ENCODE results near the gene KYAT1. TPM values are rescaled to one million over a fixed set of nuclear protein-coding genes. Genes with fewer than 3 reads are reported as not detected.
A peak's percentile ranks its signal among the peaks of the same experiment; 100 is the strongest.

KYAT1 gene
- total RNA-seq, 1 donor from 2014 or later = 19.5 TPM

GRCh38 chr9:128898845-128899565, 17.3 kb upstream of the KYAT1 start:
- Mint-ChIP-seq H3K27ac (ENCODE audit: unreplicated experiment) (no peak overlapping the region), H3K36me3 (ENCODE audit: unreplicated experiment) (no peaks in the 10 kb centered on the region)
- TF ChIP-seq CTCF (IDR thresholded peaks at IDR 0.05; ENCODE audit: partially characterized antibody, unreplicated experiment) = no peak

GRCh38 chr9:128898382-128898781, 16.6 kb upstream of the KYAT1 start:
- H3K4me3 Mint-ChIP-seq (ENCODE audit: unreplicated experiment) = no peak overlapping the region
- H3K36me3 Mint-ChIP-seq (ENCODE audit: unreplicated experiment) = no peaks in the 10 kb centered on the region
- no peaks in the 10 kb centered on the region for H3K9me3 Mint-ChIP-seq (ENCODE audit: unreplicated experiment)
- no peak for TF ChIP-seq CTCF (IDR thresholded peaks at IDR 0.05; ENCODE audit: partially characterized antibody, unreplicated experiment)
- H3K4me1 Mint-ChIP-seq (ENCODE audit: low read depth, unreplicated experiment) = peaks cover 7% of the 10 kb centered on the region
- no peak overlapping the region for H3K27ac Mint-ChIP-seq (ENCODE audit: unreplicated experiment)
- no peak for DNase-seq
- peaks cover 3% of the 10 kb centered on the region for H3K27me3 Mint-ChIP-seq (ENCODE audit: unreplicated experiment)

More at GRCh38 chr9:128898845-128899565, 17.3 kb upstream of the KYAT1 start:
- Mint-ChIP-seq H3K4me1 (ENCODE audit: low read depth, unreplicated experiment) (peaks cover 6% of the 10 kb centered on the region), H3K27me3 (ENCODE audit: unreplicated experiment) (peaks cover 3% of the 10 kb centered on the region), H3K4me3 (ENCODE audit: unreplicated experiment) (peak overlapping the region; percentile 22), H3K9me3 (ENCODE audit: unreplicated experiment) (no peaks in the 10 kb centered on the region)
- no peak for DNase-seq

GRCh38 chr9:128895556-128895955, 13.8 kb upstream of the KYAT1 start:
- Mint-ChIP-seq H3K4me3 (ENCODE audit: unreplicated experiment) (no peak overlapping the region), H3K27me3 (ENCODE audit: unreplicated experiment) (peaks cover 3% of the 10 kb centered on the region), H3K27ac (ENCODE audit: unreplicated experiment) (no peak overlapping the region), H3K9me3 (ENCODE audit: unreplicated experiment) (no peaks in the 10 kb centered on the region), H3K4me1 (ENCODE audit: low read depth, unreplicated experiment) (peaks cover 9% of the 10 kb centered on the region), H3K36me3 (ENCODE audit: unreplicated experiment) (no peaks in the 10 kb centered on the region)
- TF ChIP-seq CTCF (IDR thresholded peaks at IDR 0.05; ENCODE audit: partially characterized antibody, unreplicated experiment) = no peak
- no peak for DNase-seq

GRCh38 chr9:128894764-128895163, 13.0 kb upstream of the KYAT1 start:
- no peak overlapping the region for H3K27ac Mint-ChIP-seq (ENCODE audit: unreplicated experiment)
- no peaks in the 10 kb centered on the region for H3K36me3 Mint-ChIP-seq (ENCODE audit: unreplicated experiment)
- no peak for TF ChIP-seq CTCF (IDR thresholded peaks at IDR 0.05; ENCODE audit: partially characterized antibody, unreplicated experiment)
- no peak overlapping the region for H3K4me3 Mint-ChIP-seq (ENCODE audit: unreplicated experiment)
- no peaks in the 10 kb centered on the region for H3K9me3 Mint-ChIP-seq (ENCODE audit: unreplicated experiment)
- H3K4me1 Mint-ChIP-seq (ENCODE audit: low read depth, unreplicated experiment) = peaks cover 9% of the 10 kb centered on the region
- peaks cover 3% of the 10 kb centered on the region for H3K27me3 Mint-ChIP-seq (ENCODE audit: unreplicated experiment)
- DNase-seq = no peak

- Mint-ChIP-seq H3K27me3 (ENCODE audit: unreplicated experiment) (peaks cover 3% of the 10 kb centered on the region), H3K4me1 (ENCODE audit: low read depth, unreplicated experiment) (peaks cover 3% of the 10 kb centered on the region), H3K4me3 (ENCODE audit: unreplicated experiment) (no peak overlapping the region), H3K9me3 (ENCODE audit: unreplicated experiment) (no peaks in the 10 kb centered on the region), H3K27ac (ENCODE audit: unreplicated experiment) (peak overlapping the region; percentile 20), H3K36me3 (ENCODE audit: unreplicated experiment) (no peaks in the 10 kb centered on the region)
- no peak for TF ChIP-seq CTCF (IDR thresholded peaks at IDR 0.05; ENCODE audit: partially characterized antibody, unreplicated experiment)
- DNase-seq = no peak
Observed at GRCh38 chr9:128893354-128893753, 11.6 kb upstream of the KYAT1 start.

Measured in glutamatergic neuron (in vitro differentiated cells).